CD14-positive monocyte (primary cell): ENCODE data around the gene MAST4. TPM values are rescaled to one million over a fixed set of nuclear protein-coding genes. Genes with fewer than 3 reads are reported as not detected.

ENCODE experiments used
- DNase-seq, 3 donors: peaks; one replicate each; pipeline ENCODE4 v3.0.0-alpha.2; 2011 to 2022
- H2AFZ ChIP-seq: 2 replicates; pipeline ENCODE4 v1.6.0; 2012; ENCODE audit warnings: mild to moderate bottlenecking, low read depth, low read length, inconsistent platforms; ENCODE audit not compliant: insufficient read depth, poor library complexity, severe bottlenecking
- H3K27ac ChIP-seq, 2 donors: 1 replicate in 1 of 2; 2 replicates in 1 of 2; pipeline ENCODE4 v1.5.1; 2012 to 2013; ENCODE audit warnings: low read length in 2 of 2, control low read depth in 1 of 2, inconsistent platforms in 1 of 2, low read depth in 1 of 2, mild to moderate bottlenecking in 1 of 2
- H3K27me3 ChIP-seq, 2 donors: one replicate each; pipeline versions ENCODE4 v1.6.0 to v1.6.1; 2011 to 2013; ENCODE audit warnings: low read length in 2 of 2; ENCODE audit not compliant: control insufficient read depth in 2 of 2, insufficient read depth in 2 of 2
- H3K36me3 ChIP-seq, 2 donors: replicated peaks in 1 of 2; 1 replicate in 1 of 2; 2 replicates in 1 of 2; pipeline versions ENCODE4 v1.5.1 to v1.6.1; 2012 to 2013; ENCODE audit warnings: low read length in 2 of 2, control low read depth in 1 of 2, inconsistent platforms in 1 of 2, mild to moderate bottlenecking in 1 of 2; ENCODE audit not compliant: insufficient read depth in 2 of 2, control insufficient read depth in 1 of 2
- H3K4me1 ChIP-seq, 2 donors: 1 replicate in 1 of 2; 2 replicates in 1 of 2; pipeline versions ENCODE4 v1.5.1 to v1.6.1; 2012 to 2013; ENCODE audit warnings: low read length in 2 of 2, control low read depth in 1 of 2, inconsistent platforms in 1 of 2, mild to moderate bottlenecking in 1 of 2, moderate library complexity in 1 of 2; ENCODE audit not compliant: insufficient read depth in 2 of 2, control insufficient read depth in 1 of 2
- H3K4me2 ChIP-seq: replicated peaks from 2 replicates; pipeline ENCODE3; 2012; ENCODE audit warnings: low read length, moderate library complexity, mild to moderate bottlenecking; ENCODE audit not compliant: poor library complexity, severe bottlenecking; ENCODE audit errors: extremely low read depth
- H3K4me3 ChIP-seq, 3 experiments: fragments of 200-600 bp in 1 of 3; sonication (generic) in 1 of 3; replicated peaks in 1 of 3; 1 replicate in 2 of 3; 2 replicates in 1 of 3; pipeline ENCODE4 v1.5.1; 2011 to 2013; ENCODE audit warnings: low read length in 3 of 3, mild to moderate bottlenecking in 3 of 3, control low read depth in 2 of 3, low read depth in 2 of 3, inconsistent platforms in 1 of 3, moderate library complexity in 1 of 3
- H3K79me2 ChIP-seq: 2 replicates; pipeline ENCODE4 v1.6.0; 2012; ENCODE audit warnings: mild to moderate bottlenecking, control low read depth, inconsistent platforms, low read length, moderate library complexity; ENCODE audit not compliant: insufficient read depth
- H3K9ac ChIP-seq: 2 replicates; pipeline ENCODE4 v1.6.0; 2017; ENCODE audit warnings: low read length, mild to moderate bottlenecking; ENCODE audit not compliant: insufficient read depth, poor library complexity, severe bottlenecking
- H3K9me3 ChIP-seq, 2 donors: replicated peaks in 1 of 2; 1 replicate in 1 of 2; 2 replicates in 1 of 2; pipeline versions ENCODE4 v1.5.1 to v1.6.1; 2012 to 2013; ENCODE audit warnings: low read length in 2 of 2, control low read depth in 1 of 2; ENCODE audit not compliant: control insufficient read depth in 1 of 2, insufficient read depth in 1 of 2
- H4K20me1 ChIP-seq: 2 replicates; pipeline ENCODE4 v1.6.0; 2012; ENCODE audit warnings: mild to moderate bottlenecking, low read length, control low read depth, moderate library complexity; ENCODE audit not compliant: insufficient read depth
- H3K27ac Mint-ChIP-seq, 7 donors: one replicate each; pipeline ENCODE4 v1.8.0; 2020; ENCODE audit warnings: mild to moderate bottlenecking in 7 of 7, mixed read lengths in 7 of 7, moderate library complexity in 6 of 7, inconsistent platforms in 2 of 7
- H3K27me3 Mint-ChIP-seq, 3 donors: one replicate each; pipeline ENCODE4 v1.8.0; 2021 to 2022; ENCODE audit warnings: low read depth in 3 of 3, mild to moderate bottlenecking in 3 of 3, mixed read lengths in 3 of 3, moderate library complexity in 3 of 3, inconsistent platforms in 1 of 3
- H3K36me3 Mint-ChIP-seq, 2 donors: one replicate each; pipeline ENCODE4 v1.8.0; 2020; ENCODE audit warnings: mixed read lengths in 2 of 2, inconsistent platforms in 1 of 2, mild to moderate bottlenecking in 1 of 2
- H3K4me1 Mint-ChIP-seq: one replicate; pipeline ENCODE4 v1.8.0; 2020; ENCODE audit warnings: mild to moderate bottlenecking, mixed read lengths
- H3K4me3 Mint-ChIP-seq, 2 donors: one replicate each; pipeline ENCODE4 v1.8.0; 2020; ENCODE audit warnings: mild to moderate bottlenecking in 2 of 2, mixed read lengths in 2 of 2, moderate library complexity in 1 of 2
- H3K9me3 Mint-ChIP-seq, 7 donors: one replicate each; pipeline ENCODE4 v1.8.0; 2020 to 2022; ENCODE audit warnings: mixed read lengths in 7 of 7, mild to moderate bottlenecking in 6 of 7, moderate library complexity in 6 of 7, inconsistent platforms in 2 of 7
- CTCF ChIP-seq: fragments of 200-600 bp; IDR thresholded peaks from one replicate; pipeline ENCODE4 v1.8.0; 2022; ENCODE audit warnings: antibody characterized with exemption, mild to moderate bottlenecking
- WGBS: methylation state at CpG from one replicate; pipeline ENCODE4 v1.1.5; 2013; ENCODE audit warnings: missing lambda C conversion rate; ENCODE audit not compliant: insufficient coverage; 5-methylcytosine and 5-hydroxymethylcytosine counted together
- intact Hi-C, 2 donors: fragments of 100-400 bp; cut with micrococcal nuclease; formaldehyde crosslinking; loops; one replicate each; pipeline versions ENCODE4 v1.15.0 to v1.15.1; 2023
- polyA plus RNA-seq, 3 donors: library from polyadenylated mRNA; depleted of rRNA in 1 of 3; unstranded in 2 of 3; stranded (reverse) in 1 of 3; fragments of 300-500 nt in 2 of 3; fragments of >200 nt in 1 of 3; fragmentation: Illumina TruSeq in 2 of 3; gene quantifications; 1 replicate in 2 of 3; 2 replicates in 1 of 3; pipeline ENCODE4 v1.2.3, GENCODE V29; 2012 to 2021

The MAST4 gene
- polyA plus RNA-seq, 3 donors: 0.03 to 0.24 TPM; not detected in 1

GRCh38 chr5:66582499-66583165, 13.6 kb upstream of the MAST4 start:
- Mint-ChIP-seq H3K9me3 (peaks cover 0 to 3% (median 0%) of the 10 kb centered on the region in 7 donors), H3K27ac (peak overlapping the region in 2 of 7 donors; percentile 26 to 36), H3K36me3 (no peaks in the 10 kb centered on the region), H3K27me3 (peaks cover 2 to 11% (median 9%) of the 10 kb centered on the region in 3 donors), H3K4me3 (no peak overlapping the region), H3K4me1 (peaks cover 5% of the 10 kb centered on the region)
- no peak overlapping the region for H2AFZ ChIP-seq
- no peaks in the 10 kb centered on the region for H3K36me3 ChIP-seq
- H3K27ac ChIP-seq: no peak overlapping the region
- H3K4me3 ChIP-seq: no peak overlapping the region
- no peaks in the 10 kb centered on the region for H3K79me2 ChIP-seq
- no peak overlapping the region for H3K4me2 ChIP-seq
- peak in 1 of 3 donors; percentile 5 for DNase-seq
- no peak overlapping the region for H3K9ac ChIP-seq
- TF ChIP-seq CTCF: no peak
- H4K20me1 ChIP-seq: no peaks in the 10 kb centered on the region
- no peaks in the 10 kb centered on the region for H3K27me3 ChIP-seq
- H3K4me1 ChIP-seq: no peaks in the 10 kb centered on the region
- 62% methylated on average over 3 of the region's 5 CpGs for WGBS
- intact Hi-C loops: no loop called here
- no peaks in the 10 kb centered on the region for H3K9me3 ChIP-seq

DNA sequence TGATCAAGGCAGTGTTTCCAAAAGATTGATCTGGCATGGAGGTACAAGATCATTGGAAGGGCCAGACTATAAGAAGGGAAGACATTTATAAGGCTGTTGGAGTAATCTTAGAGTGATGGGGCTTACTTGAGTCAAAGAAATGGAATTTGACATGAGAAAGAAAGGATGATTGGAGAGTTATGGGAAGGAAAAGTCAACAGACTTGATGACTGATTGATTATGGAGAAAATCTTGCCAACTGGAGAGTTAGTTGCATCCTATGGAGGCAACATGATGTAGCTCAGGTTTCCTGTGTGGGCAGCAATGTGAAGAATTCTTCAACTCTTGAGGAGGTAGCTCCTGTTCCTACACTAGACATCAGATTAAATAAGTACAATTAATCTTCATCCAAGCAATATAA, 10.9 kb upstream of the MAST4 start:
- H3K4me1 ChIP-seq: no peaks in the 10 kb centered on the region
- no peak overlapping the region for H3K4me3 Mint-ChIP-seq
- intact Hi-C loops: no loop called here

More for the DNA sequence above, 10.9 kb upstream of the MAST4 start:
- TF ChIP-seq CTCF: no peak
- H3K27ac Mint-ChIP-seq: no peak overlapping the region
- Histone ChIP-seq H3K27me3 (peaks cover 0 to 2% of the 10 kb centered on the region in 2 donors), H4K20me1 (no peaks in the 10 kb centered on the region), H3K79me2 (no peaks in the 10 kb centered on the region), H3K36me3 (no peaks in the 10 kb centered on the region), H3K9me3 (no peaks in the 10 kb centered on the region), H3K27ac (no peak overlapping the region), H2AFZ (no peak overlapping the region), H3K4me2 (no peak overlapping the region), H3K4me3 (no peak overlapping the region), H3K9ac (no peak overlapping the region)
- peaks cover 0 to 4% (median 0%) of the 10 kb centered on the region in 7 donors for H3K9me3 Mint-ChIP-seq
- DNase-seq: no peak
- peaks cover 5% of the 10 kb centered on the region for H3K4me1 Mint-ChIP-seq
- H3K36me3 Mint-ChIP-seq: no peaks in the 10 kb centered on the region
- H3K27me3 Mint-ChIP-seq: peaks cover 5 to 12% (median 8%) of the 10 kb centered on the region in 3 donors
